Liver (tissue), 3 donors: ENCODE measurements around the gene PKHD1.

Source experiments
- HNF4A ChIP-seq, 2 donors: conservative IDR thresholded peaks; 2 replicates each; pipeline ENCODE4 v1.6.1; 2016; ENCODE audit warnings: antibody characterized with exemption in 2 of 2, mild to moderate bottlenecking in 2 of 2
- JUND ChIP-seq, 2 donors: IDR thresholded peaks; 2 replicates each; pipeline ENCODE4 v1.6.1; 2016; ENCODE audit warnings: antibody characterized with exemption in 2 of 2
- MAX ChIP-seq: IDR thresholded peaks from 2 replicates; pipeline ENCODE4 v1.6.1; 2016; ENCODE audit warnings: antibody characterized with exemption
- RAD21 ChIP-seq, 2 donors: IDR thresholded peaks; 2 replicates each; pipeline ENCODE4 v1.6.1; 2016; ENCODE audit warnings: antibody characterized with exemption in 2 of 2, mild to moderate bottlenecking in 2 of 2
- YY1 ChIP-seq: IDR thresholded peaks from 2 replicates; pipeline ENCODE4 v1.6.1; 2016; ENCODE audit warnings: antibody characterized with exemption, mild to moderate bottlenecking
- TF ChIP-seq, protein P1 (sequence below): fragments of 150-350 bp; IDR thresholded peaks from 2 replicates; pipeline ENCODE4 v1.5.1; 2017; ENCODE audit warnings: improper control_type of control experiment, low read depth, low read length; ENCODE audit not compliant: missing input control
- donor health status: healthy.
- donor health status: healthy.

- TF ChIP-seq MAX (no peak), JUND (IDR thresholded peaks at IDR 0.05) (no peak), HNF4A (conservative IDR thresholded peaks at IDR 0.05) (no peak), YY1 (no peak), RAD21 (IDR thresholded peaks at IDR 0.05) (no peak)
- TF ChIP-seq, protein P1, sequence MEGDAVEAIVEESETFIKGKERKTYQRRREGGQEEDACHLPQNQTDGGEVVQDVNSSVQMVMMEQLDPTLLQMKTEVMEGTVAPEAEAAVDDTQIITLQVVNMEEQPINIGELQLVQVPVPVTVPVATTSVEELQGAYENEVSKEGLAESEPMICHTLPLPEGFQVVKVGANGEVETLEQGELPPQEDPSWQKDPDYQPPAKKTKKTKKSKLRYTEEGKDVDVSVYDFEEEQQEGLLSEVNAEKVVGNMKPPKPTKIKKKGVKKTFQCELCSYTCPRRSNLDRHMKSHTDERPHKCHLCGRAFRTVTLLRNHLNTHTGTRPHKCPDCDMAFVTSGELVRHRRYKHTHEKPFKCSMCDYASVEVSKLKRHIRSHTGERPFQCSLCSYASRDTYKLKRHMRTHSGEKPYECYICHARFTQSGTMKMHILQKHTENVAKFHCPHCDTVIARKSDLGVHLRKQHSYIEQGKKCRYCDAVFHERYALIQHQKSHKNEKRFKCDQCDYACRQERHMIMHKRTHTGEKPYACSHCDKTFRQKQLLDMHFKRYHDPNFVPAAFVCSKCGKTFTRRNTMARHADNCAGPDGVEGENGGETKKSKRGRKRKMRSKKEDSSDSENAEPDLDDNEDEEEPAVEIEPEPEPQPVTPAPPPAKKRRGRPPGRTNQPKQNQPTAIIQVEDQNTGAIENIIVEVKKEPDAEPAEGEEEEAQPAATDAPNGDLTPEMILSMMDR, result no peak
Measured at GRCh38 chr6:51842061-51842803, 245.2 kb downstream of the PKHD1 start.
